Keratinocyte (primary cell): ENCODE data around the gene FAM98A. TPM values are rescaled to one million over a fixed set of nuclear protein-coding genes. Genes with fewer than 3 reads are reported as not detected.

Experiments
- DNase-seq: peaks from one replicate; pipeline ENCODE4 v3.0.0-alpha.2; 2011; ENCODE audit warnings: low read depth, missing footprints, low spot score
- FAIRE-seq: peaks from 2 replicates; lab custom pipeline; 2011; peaks lifted over from hg19 to GRCh38; lab: Jason Lieb, UNC
- H2AFZ ChIP-seq: 2 replicates; pipeline ENCODE4 v1.6.0; 2012; ENCODE audit warnings: low read length, control low read depth, inconsistent platforms; ENCODE audit not compliant: control insufficient read depth
- H3K27ac ChIP-seq: 2 replicates; pipeline ENCODE4 v1.5.1; 2011; ENCODE audit warnings: low read length; ENCODE audit not compliant: control insufficient read depth, insufficient read depth
- H3K27me3 ChIP-seq: 3 replicates; pipeline ENCODE4 v1.6.0; 2011; ENCODE audit warnings: low read length; ENCODE audit not compliant: control insufficient read depth, insufficient read depth; ENCODE audit errors: extremely low read depth
- H3K36me3 ChIP-seq, 2 experiments: 2 replicates in 1 of 2; 3 replicates in 1 of 2; pipeline ENCODE4 v1.5.1; 2011; ENCODE audit warnings: low read length in 2 of 2, mild to moderate bottlenecking in 1 of 2; ENCODE audit not compliant: control insufficient read depth in 2 of 2, insufficient read depth in 2 of 2; ENCODE audit errors: extremely low read depth in 1 of 2
- H3K4me1 ChIP-seq: 3 replicates; pipeline ENCODE4 v1.5.1; 2011; ENCODE audit warnings: low read length; ENCODE audit not compliant: control insufficient read depth, insufficient read depth; ENCODE audit errors: extremely low read depth
- H3K4me2 ChIP-seq: 3 replicates; pipeline ENCODE4 v1.6.0; 2011; ENCODE audit warnings: low read depth, low read length; ENCODE audit not compliant: control insufficient read depth, insufficient read depth; ENCODE audit errors: extremely low read depth
- H3K4me3 ChIP-seq, 3 experiments: fragments of 200-600 bp in 1 of 3; sonication (generic) in 1 of 3; 2 replicates in 2 of 3; 3 replicates in 1 of 3; pipeline ENCODE4 v1.5.1; 2011 to 2016; ENCODE audit warnings: low read length in 3 of 3, mild to moderate bottlenecking in 3 of 3, control low read depth in 2 of 3, inconsistent platforms in 1 of 3, low read depth in 1 of 3, mixed read lengths in 1 of 3, mixed run types in 1 of 3, moderate library complexity in 1 of 3; ENCODE audit not compliant: control insufficient read depth in 2 of 3, insufficient read depth in 2 of 3; ENCODE audit errors: extremely low read depth in 1 of 3
- H3K79me2 ChIP-seq: 2 replicates; pipeline ENCODE4 v1.6.0; 2012; ENCODE audit warnings: low read length; ENCODE audit not compliant: control insufficient read depth, insufficient read depth
- H3K9ac ChIP-seq: 3 replicates; pipeline ENCODE4 v1.6.0; 2011; ENCODE audit warnings: low read length; ENCODE audit not compliant: control insufficient read depth, insufficient read depth; ENCODE audit errors: extremely low read depth
- H3K9me1 ChIP-seq: 3 replicates; pipeline ENCODE4 v1.6.0; 2011; ENCODE audit warnings: low read length; ENCODE audit not compliant: control insufficient read depth, insufficient read depth; ENCODE audit errors: extremely low read depth
- H3K9me3 ChIP-seq: 2 replicates; pipeline ENCODE4 v1.5.1; 2012; ENCODE audit warnings: low read depth, low read length; ENCODE audit not compliant: control insufficient read depth
- H4K20me1 ChIP-seq: 3 replicates; pipeline ENCODE4 v1.6.0; 2011; ENCODE audit warnings: low read length; ENCODE audit not compliant: control insufficient read depth, insufficient read depth; ENCODE audit errors: extremely low read depth
- CTCF ChIP-seq, 3 experiments: IDR thresholded peaks in 1 of 3; conservative IDR thresholded peaks in 1 of 3; optimal IDR thresholded peaks in 1 of 3; 2 replicates in 2 of 3; 3 replicates in 1 of 3; pipeline versions ENCODE3 to v1.5.1; 2011; ENCODE audit warnings: low read length in 3 of 3, mild to moderate bottlenecking in 3 of 3, moderate library complexity in 2 of 3, control low read depth in 1 of 3, inconsistent platforms in 1 of 3; ENCODE audit not compliant: insufficient read depth in 2 of 3; ENCODE audit errors: extremely low read depth in 1 of 3
- EZH2 ChIP-seq: IDR thresholded peaks from one replicate; pipeline ENCODE4 v1.6.1; 2012; ENCODE audit warnings: inconsistent platforms, mild to moderate bottlenecking, low read length, moderate library complexity
- dilution Hi-C: fragments of 300-500 bp; cut with MboI; formaldehyde crosslinking; loops from one replicate; pipeline ENCODE4 v1.7.0; 2020; ENCODE audit warnings: low sequenced_read_pairs; ENCODE audit not compliant: extremely low pct_ligation_motif_present
- polyA plus RNA-seq, 5 experiments: library from polyadenylated mRNA; depleted of rRNA in 3 of 5; stranded (reverse) in 3 of 5; stranded (forward) in 1 of 5; unstranded in 1 of 5; fragments of >200 nt; gene quantifications; 1 replicate in 1 of 5; 2 replicates in 3 of 5; 3 replicates in 1 of 5; pipeline versions ENCODE4 v1.2.1 to v1.2.3, GENCODE V29; 2011 to 2012; ENCODE audit warnings: missing spikeins in 2 of 5, low read depth in 1 of 5, low replicate concordance in 1 of 5

Gene FAM98A
- polyA plus RNA-seq, 1 donor (not counting 4 experiments of a cell fraction or from before 2014, with no cell fraction given), result 116 TPM

GRCh38 chr2:33634261-33634910, 35.3 kb upstream of the FAM98A start:
- no peak overlapping the region for H3K4me2 ChIP-seq
- no peak for FAIRE-seq

GRCh38 chr2:33633315-33633714, 34.2 kb upstream of the FAM98A start:
- no peak for DNase-seq
- dilution Hi-C loops, result no loop called here
- Histone ChIP-seq H3K4me2 (no peak overlapping the region), H3K4me1 (no peaks in the 10 kb centered on the region), H4K20me1 (no peaks in the 10 kb centered on the region), H3K4me3 (no peak overlapping the region), H3K36me3 (no peaks in the 10 kb centered on the region), H3K27ac (no peak overlapping the region), H2AFZ (no peak overlapping the region), H3K9me1 (no peaks in the 10 kb centered on the region), H3K79me2 (no peaks in the 10 kb centered on the region), H3K27me3 (no peaks in the 10 kb centered on the region), H3K9ac (no peak overlapping the region), H3K9me3 (no peaks in the 10 kb centered on the region)
- no peak for FAIRE-seq
- TF ChIP-seq CTCF (optimal IDR thresholded peaks at IDR 0.05 in 1 of 3, IDR thresholded peaks at IDR 0.05 in 1 of 3, conservative IDR thresholded peaks at IDR 0.05 in 1 of 3; ENCODE audit: extremely low read depth in 1 of 3, insufficient read depth in 2 of 3, low read length in 3 of 3) (no peak), EZH2 (no peak)

More at GRCh38 chr2:33634261-33634910, 35.3 kb upstream of the FAM98A start:
- H3K9ac ChIP-seq, result no peak overlapping the region
- no peak for DNase-seq
- H4K20me1 ChIP-seq, result no peaks in the 10 kb centered on the region
- H3K79me2 ChIP-seq, result no peaks in the 10 kb centered on the region
- no peaks in the 10 kb centered on the region for H3K36me3 ChIP-seq
- H3K27ac ChIP-seq, result no peak overlapping the region
- no peaks in the 10 kb centered on the region for H3K9me3 ChIP-seq
- no peaks in the 10 kb centered on the region for H3K27me3 ChIP-seq
- H3K4me1 ChIP-seq, result no peaks in the 10 kb centered on the region
- no peaks in the 10 kb centered on the region for H3K9me1 ChIP-seq
- TF ChIP-seq EZH2, result no peak
- no peak for TF ChIP-seq CTCF (optimal IDR thresholded peaks at IDR 0.05 in 1 of 3, IDR thresholded peaks at IDR 0.05 in 1 of 3, conservative IDR thresholded peaks at IDR 0.05 in 1 of 3; ENCODE audit: extremely low read depth in 1 of 3, insufficient read depth in 2 of 3, low read length in 3 of 3)
- no peak overlapping the region for H3K4me3 ChIP-seq
- no peak overlapping the region for H2AFZ ChIP-seq
- dilution Hi-C loops, result no loop called here
